Measurements from ENCODE around the gene OR5M8. TPM values are rescaled to one million over a fixed set of nuclear protein-coding genes. Genes with fewer than 3 reads are reported as not detected.

Gene OR5M8
- polyA plus RNA-seq (ENCODE audit: insufficient read length in 3 of 3), result not detected
- long read RNA-seq, donor 1, result 0 reads
- long read RNA-seq, donor 2, result 0 reads
- long read RNA-seq, donor 3, result 0 reads
- long read RNA-seq, donor 4, result 0 reads
- long read RNA-seq, donor 5, result 0 reads
- long read RNA-seq, donor 6, result 0 reads
- long read RNA-seq, donor 7, result 0 reads
- long read RNA-seq, donor 8, result 0 reads
- long read RNA-seq, donor 9, result 0 reads
- long read RNA-seq, donor 10, result 0 reads
- long read RNA-seq, donor 11, result 0 reads
- long read RNA-seq, donor 12, result 0 reads
- long read RNA-seq, donor 13, result 0 reads
- long read RNA-seq, donor 14, result 0 reads
- long read RNA-seq, donor 15, result 0 reads
- long read RNA-seq, donor 16, result 0 reads

DNA sequence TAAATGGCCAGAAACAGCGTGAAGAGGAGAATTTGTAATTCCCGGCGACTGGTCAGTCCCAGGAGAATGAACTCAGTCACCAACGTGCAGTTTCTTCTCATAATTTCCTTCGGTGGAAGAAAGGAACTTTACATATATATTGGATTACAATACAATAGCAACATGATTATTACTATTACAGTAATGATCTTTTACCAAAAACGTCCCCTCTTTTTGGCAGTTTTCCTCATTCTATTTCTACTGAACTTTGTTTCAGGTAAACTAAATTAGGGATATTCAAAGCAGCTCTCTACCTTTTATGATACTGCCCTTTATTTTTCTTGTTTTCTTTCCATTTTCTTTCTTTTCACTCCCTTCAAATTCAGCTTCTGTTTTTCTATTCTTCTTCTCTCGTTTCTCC lies at the start of gene OR5M8:
Gene OR5M8 (minus strand): TSS at position 101 of the 400 bp plus-strand sequence. CDS start 0 bp downstream, at position 101.
- DNase-seq (ENCODE audit: extremely low read depth in 1 of 11, low read depth in 9 of 11, low spot score in 4 of 11), result no peak

DNA sequence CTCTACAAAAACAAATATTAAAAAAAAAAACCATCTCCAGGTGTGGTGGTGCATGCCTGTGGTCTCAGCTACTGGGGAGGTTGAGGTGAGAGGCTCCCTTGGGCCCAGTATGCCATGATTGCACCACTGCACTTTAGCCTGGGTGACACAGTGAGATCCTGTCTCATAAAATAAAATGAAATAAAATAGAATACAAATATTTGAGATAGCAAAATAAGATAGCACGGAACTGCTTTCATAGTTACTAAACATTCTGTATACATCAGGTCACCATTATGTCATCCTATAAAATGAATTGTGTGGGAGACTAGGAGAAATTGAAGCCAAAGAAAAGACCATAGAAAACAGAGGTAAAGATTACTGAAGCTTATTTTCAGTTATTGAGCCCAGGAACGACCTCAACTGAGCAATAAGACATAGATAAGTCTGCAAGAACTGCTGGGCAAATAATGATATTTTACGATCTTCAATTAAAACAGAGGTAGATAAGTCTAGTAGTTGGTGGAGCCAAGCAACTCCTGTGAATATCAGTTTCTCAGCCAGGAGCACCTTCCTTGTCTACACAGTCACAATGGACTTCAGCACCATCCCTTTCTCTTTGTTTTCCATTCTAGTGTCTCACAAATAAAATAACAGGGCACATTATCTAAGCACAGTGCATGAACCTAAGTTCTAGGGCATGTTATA lies 42.0 kb upstream of the OR5M8 start:
- no peak for DNase-seq (ENCODE audit: extremely low read depth in 1 of 11, low read depth in 9 of 11, low spot score in 4 of 11)

DNA sequence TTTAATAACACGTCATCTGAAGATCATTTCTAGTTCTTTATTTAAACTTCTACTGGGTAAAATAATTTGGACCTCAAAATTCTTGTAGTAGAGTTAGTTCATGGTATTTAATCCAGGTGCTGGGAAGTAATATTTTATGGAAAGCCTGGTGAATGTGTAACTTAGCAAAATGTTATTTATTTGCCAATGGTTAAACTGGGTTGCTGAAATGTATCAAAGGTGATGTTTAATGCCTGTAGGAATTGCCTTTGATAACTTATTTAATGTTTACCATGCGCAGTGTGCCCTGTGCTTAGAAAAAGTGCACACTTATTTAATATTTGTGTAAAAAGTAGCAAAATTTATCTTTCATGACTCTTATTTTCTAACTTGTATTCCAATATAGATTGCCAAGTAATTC lies 40.7 kb upstream of the OR5M8 start:
- DNase-seq (ENCODE audit: extremely low read depth in 1 of 11, low read depth in 9 of 11, low spot score in 4 of 11), result no peak

DNA sequence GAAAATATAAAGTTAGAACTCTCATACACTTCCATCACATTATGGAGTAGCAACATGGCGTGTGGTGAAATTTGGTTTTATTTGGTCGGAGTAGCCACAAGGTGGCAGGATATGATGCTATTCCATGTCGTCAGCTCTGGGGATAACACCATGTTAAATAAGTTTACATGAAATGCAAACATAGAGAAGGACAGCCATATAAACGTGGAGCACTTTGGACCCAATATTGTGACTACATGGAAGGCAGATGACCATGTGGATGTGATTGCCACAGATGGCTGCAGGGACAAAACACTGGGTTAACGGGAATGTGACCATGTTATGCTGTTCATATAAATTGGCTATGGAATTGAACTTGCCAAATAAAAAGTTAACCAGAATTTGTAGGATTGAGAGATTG lies 30.8 kb upstream of the OR5M8 start:
- no peak for DNase-seq (ENCODE audit: extremely low read depth in 1 of 11, low read depth in 9 of 11, low spot score in 4 of 11)

DNA sequence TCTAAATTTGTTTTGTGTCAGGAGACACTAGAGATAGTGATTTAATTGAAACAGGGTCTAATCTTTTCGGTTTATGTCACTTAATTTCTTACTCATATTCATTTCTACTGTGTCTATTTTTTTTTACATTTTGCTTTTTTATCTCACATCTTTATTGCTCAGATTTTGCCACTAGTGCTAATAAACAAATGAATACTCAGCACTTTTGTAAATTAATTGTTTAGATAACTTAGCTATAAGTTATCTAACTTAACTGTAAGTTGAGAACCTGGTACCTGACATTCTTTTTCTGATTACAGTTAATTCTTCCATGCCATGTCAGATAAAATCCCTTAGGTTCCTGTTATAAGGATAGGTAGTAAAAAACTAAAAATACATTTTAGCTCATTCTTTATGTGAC lies 22.1 kb upstream of the OR5M8 start:
- no peak for DNase-seq (ENCODE audit: extremely low read depth in 1 of 11, low read depth in 9 of 11, low spot score in 4 of 11)

DNA sequence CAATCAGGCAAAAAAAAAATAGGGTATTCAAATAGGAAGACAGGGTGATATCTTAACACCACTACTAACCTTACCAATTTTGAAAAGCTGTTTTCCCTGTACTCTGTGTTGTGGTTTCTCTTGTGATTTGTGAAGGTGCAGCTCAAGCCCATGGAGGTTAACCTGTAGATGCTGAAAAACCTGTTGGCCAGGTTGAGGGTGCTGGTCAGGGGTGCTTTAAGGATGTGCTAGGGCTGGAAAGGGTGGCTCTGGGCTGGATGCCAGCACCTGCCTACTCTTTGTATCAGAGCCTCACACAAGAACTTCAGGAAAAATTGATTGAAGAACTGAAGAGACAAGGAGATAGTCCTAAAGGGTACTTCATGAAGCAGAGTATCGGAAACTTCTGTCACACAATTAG lies 18.3 kb upstream of the OR5M8 start:
- DNase-seq (ENCODE audit: extremely low read depth in 1 of 11, low read depth in 9 of 11, low spot score in 4 of 11), result no peak

DNA sequence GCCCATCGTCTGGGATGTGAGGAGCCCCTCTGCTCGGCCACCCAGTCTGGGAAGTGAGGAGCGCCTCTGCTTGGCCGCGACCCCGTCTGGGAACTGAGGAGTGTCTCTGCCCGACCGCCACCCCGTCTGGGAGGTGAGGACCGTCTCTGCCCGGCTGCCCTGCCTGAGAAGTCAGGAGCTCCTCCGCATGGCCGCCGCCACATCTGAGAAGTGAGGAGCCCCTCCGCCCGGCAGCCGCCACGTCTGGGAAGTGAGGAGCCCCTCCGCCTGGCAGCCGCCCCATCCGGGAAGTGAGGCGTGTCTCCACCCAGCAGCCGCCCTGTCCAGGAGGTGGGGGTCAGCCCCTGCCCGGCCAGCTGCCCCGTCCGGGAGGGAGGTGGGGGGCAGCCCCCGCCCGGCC lies 5.8 kb upstream of the OR5M8 start:
- DNase-seq (ENCODE audit: extremely low read depth in 1 of 11, low read depth in 9 of 11, low spot score in 4 of 11), result no peak

DNA sequence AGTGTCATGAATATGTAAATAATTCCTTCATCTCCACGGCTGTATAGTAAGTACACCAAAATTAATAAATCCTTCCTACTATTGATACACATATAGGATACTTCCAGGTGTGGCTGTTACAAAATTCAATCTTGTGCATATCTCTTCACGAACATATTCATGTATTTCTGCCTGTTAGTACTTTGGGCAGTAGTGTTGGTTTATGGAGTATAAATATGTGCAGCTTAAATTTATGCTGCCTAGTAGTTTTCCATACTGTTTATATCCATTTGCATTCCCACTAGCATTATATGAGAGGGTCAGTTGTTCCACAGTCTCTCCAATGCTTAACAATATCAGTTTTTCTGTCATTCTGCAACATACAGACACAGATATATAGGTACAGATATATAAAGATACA lies 3.9 kb upstream of the OR5M8 start:
- DNase-seq (ENCODE audit: extremely low read depth in 1 of 11, low read depth in 9 of 11, low spot score in 4 of 11), result no peak

DNA sequence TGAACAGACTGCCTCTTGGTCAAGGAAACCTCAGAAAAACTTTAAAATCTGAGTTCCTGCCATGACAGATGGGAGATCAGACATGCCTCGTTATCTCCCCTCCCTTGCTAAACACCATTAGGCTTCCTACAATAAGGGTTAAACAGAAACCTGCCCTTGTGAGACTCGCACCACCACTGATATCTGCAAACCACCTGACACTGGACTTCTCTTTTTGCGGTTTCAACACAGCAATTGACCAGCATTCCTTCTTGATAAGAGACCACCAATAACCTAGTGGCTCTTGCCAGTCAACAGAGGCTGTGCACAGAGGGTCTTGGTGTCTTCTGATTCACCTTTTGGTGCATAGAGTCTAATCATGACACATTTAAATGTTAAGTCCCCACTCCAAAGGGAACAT lies 4.4 kb downstream of the OR5M8 start:
- no peak for DNase-seq (ENCODE audit: extremely low read depth in 1 of 11, low read depth in 9 of 11, low spot score in 4 of 11)

DNA sequence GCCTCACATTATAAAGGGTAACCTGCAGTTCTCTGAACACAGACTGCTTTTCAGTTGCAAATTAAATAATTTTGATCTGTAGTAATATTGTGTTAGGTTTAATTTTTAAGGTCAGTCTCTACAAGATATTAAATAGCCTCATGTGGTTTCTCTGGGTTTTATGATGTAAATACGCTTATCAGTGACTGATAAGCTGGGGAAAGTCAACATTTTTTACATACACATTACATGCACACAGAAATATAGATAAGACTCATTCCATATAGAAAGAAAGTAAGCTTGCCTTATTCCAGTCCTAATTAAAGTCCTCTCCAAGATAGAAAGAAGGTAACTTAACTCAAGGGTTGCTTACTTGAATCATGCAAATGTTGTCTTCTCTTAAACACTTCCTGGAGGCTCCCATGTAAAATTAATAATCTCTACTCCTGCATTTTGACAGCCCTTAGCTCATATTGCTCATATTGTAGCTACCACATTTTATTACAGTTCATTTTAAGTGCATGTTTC lies 16.4 kb downstream of the OR5M8 start:
- DNase-seq (ENCODE audit: extremely low read depth in 1 of 11, low read depth in 9 of 11, low spot score in 4 of 11), result no peak

DNA sequence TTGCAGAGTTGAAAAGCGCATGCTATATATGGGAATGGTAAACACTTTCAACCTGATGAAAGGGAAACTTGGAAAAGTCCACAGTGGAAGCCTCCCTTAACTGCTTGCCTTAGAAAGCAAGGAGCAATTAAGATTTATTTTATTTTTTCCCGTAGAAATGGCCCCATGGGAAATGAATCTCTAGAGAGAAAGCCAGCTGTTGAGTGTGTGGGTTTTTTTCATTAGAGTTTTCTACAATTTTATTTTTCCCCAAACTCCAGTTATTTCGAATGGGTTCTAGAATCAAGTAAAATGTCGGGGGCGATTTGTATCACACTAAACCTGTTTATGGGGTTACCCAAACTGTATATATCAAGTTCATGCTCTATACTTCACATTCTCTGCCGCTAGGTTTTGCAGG lies 17.9 kb downstream of the OR5M8 start, which contains the start of gene OR5M3:
Gene OR5M3 (minus strand): TSS at position 101 of the 400 bp plus-strand sequence. CDS start 2,855 bp downstream, outside the sequence.
- no peak for DNase-seq (ENCODE audit: extremely low read depth in 1 of 11, low read depth in 9 of 11, low spot score in 4 of 11)

DNA sequence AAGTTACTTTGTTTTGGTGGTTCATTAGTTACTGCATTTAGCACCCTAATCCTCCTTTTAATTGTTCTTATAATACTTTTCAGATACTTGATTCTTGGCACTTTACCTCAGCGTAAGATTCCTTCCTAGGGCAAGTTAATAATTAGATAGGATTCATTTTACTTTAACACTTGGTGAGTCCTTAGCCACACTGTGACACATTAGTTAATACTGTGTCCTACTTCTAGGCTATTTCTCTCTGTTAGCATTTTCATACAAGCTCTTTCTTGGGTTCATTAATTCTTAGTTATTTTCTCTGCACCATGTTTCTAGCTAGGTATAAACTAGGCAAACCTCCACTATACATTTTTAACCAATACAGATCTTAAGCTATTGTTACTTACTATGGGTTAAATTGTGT lies 34.1 kb downstream of the OR5M8 start:
- peak in 1 of 11 donors; percentile 1 for DNase-seq (ENCODE audit: extremely low read depth in 1 of 11, low read depth in 9 of 11, low spot score in 4 of 11)

DNA sequence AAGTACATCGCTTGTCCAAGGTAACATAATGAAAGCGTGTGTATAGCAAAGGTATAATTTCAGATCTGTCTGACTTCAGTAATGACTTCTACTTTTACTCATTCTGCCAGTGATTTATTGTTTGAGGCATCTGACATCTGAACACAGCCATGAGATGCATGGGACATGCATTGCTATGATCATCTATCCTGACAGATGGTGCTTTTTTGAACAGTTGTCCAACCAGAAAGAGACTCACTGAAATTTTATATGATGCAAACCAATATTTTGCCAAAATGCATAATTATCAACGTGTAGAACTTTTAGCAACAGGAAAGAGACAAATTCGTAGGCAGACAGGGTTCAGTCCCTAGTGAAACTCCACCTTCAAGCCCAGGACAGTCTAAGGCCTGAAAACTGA lies 37.6 kb downstream of the OR5M8 start:
- DNase-seq (ENCODE audit: extremely low read depth in 1 of 11, low read depth in 9 of 11, low spot score in 4 of 11), result no peak

Other genes starting within 250 kb of the OR5M8 start
- gene OR5T3, start 239.1 kb downstream of the OR5M8 start, polyA plus RNA-seq (ENCODE audit: insufficient read length in 3 of 3), result not detected
- gene OR5T1, start 217.2 kb downstream of the OR5M8 start, polyA plus RNA-seq (ENCODE audit: insufficient read length in 3 of 3), result not detected
- not detected for gene OR8H1, start 199.1 kb downstream of the OR5M8 start, polyA plus RNA-seq (ENCODE audit: insufficient read length in 3 of 3)
- not detected for gene OR8K3, start 176.2 kb downstream of the OR5M8 start, polyA plus RNA-seq (ENCODE audit: insufficient read length in 3 of 3)
- gene OR8K1, start 145.3 kb downstream of the OR5M8 start, polyA plus RNA-seq (ENCODE audit: insufficient read length in 3 of 3), result not detected
- not detected for gene OR8J1, start 137.1 kb downstream of the OR5M8 start, polyA plus RNA-seq (ENCODE audit: insufficient read length in 3 of 3)
- gene OR8U1, start 115.7 kb downstream of the OR5M8 start, polyA plus RNA-seq (ENCODE audit: insufficient read length in 3 of 3), result not detected
- gene OR5AL1, start 78.7 kb downstream of the OR5M8 start, polyA plus RNA-seq (ENCODE audit: insufficient read length in 3 of 3), result not detected
- gene OR5M3, start 18.0 kb downstream of the OR5M8 start, polyA plus RNA-seq (ENCODE audit: insufficient read length in 3 of 3), result not detected
- gene OR5M11, start 51.9 kb upstream of the OR5M8 start, polyA plus RNA-seq (ENCODE audit: insufficient read length in 3 of 3), result not detected
- not detected for gene OR5M10, start 86.4 kb upstream of the OR5M8 start, polyA plus RNA-seq (ENCODE audit: insufficient read length in 3 of 3)
- gene OR5M1, start 123.5 kb upstream of the OR5M8 start, polyA plus RNA-seq (ENCODE audit: insufficient read length in 3 of 3), result not detected
- not detected for gene OR5AP2, start 151.1 kb upstream of the OR5M8 start, polyA plus RNA-seq (ENCODE audit: insufficient read length in 3 of 3)
- not detected for gene OR5AR1, start 172.3 kb upstream of the OR5M8 start, polyA plus RNA-seq (ENCODE audit: insufficient read length in 3 of 3)
- gene OR9G1, start 207.7 kb upstream of the OR5M8 start, polyA plus RNA-seq (ENCODE audit: insufficient read length in 3 of 3), result not detected